Osteoblast (primary cell): ENCODE results near the gene GNAT1. TPM values are rescaled to one million over a fixed set of nuclear protein-coding genes. Genes with fewer than 3 reads are reported as not detected.

Experiments
- DNase-seq: peaks from one replicate; pipeline ENCODE4 v3.0.0; 2011; ENCODE audit warnings: low spot score, mixed read lengths; ENCODE audit not compliant: insufficient read length; ENCODE audit errors: missing footprints
- H2AFZ ChIP-seq: 2 replicates; pipeline ENCODE4 v1.6.0; 2011; ENCODE audit warnings: mild to moderate bottlenecking, low read length
- H3K27ac ChIP-seq: 2 replicates; pipeline ENCODE4 v1.5.1; 2011; ENCODE audit warnings: mild to moderate bottlenecking, low read depth, low read length, moderate library complexity
- H3K27me3 ChIP-seq: 2 replicates; pipeline ENCODE4 v1.6.0; 2012; ENCODE audit warnings: mild to moderate bottlenecking, control low read depth, inconsistent platforms, low read length, moderate library complexity; ENCODE audit not compliant: insufficient read depth
- H3K36me3 ChIP-seq: 2 replicates; pipeline ENCODE4 v1.5.1; 2011; ENCODE audit warnings: mild to moderate bottlenecking, low read length, control low read depth, moderate library complexity; ENCODE audit not compliant: insufficient read depth
- H3K4me1 ChIP-seq: 2 replicates; pipeline ENCODE4 v1.5.1; 2011; ENCODE audit warnings: mild to moderate bottlenecking, low read length, control low read depth, moderate library complexity; ENCODE audit not compliant: insufficient read depth
- H3K4me2 ChIP-seq: 2 replicates; pipeline ENCODE4 v1.6.0; 2011; ENCODE audit warnings: mild to moderate bottlenecking, low read length; ENCODE audit not compliant: insufficient read depth
- H3K4me3 ChIP-seq: fragments of 200-600 bp; sonication (generic); 3 replicates; pipeline ENCODE4 v1.5.1; 2012; ENCODE audit warnings: mild to moderate bottlenecking, low read length, inconsistent platforms; ENCODE audit not compliant: insufficient read depth
- H3K79me2 ChIP-seq: 2 replicates; pipeline ENCODE4 v1.6.0; 2012; ENCODE audit warnings: mild to moderate bottlenecking, low read length, control low read depth, inconsistent platforms; ENCODE audit not compliant: insufficient read depth
- H3K9me3 ChIP-seq: 2 replicates; pipeline ENCODE4 v1.5.1; 2011; ENCODE audit warnings: low read depth, low read length, control low read depth
- H4K20me1 ChIP-seq: 2 replicates; pipeline ENCODE4 v1.6.0; 2012; ENCODE audit warnings: mild to moderate bottlenecking, low read length, control low read depth; ENCODE audit not compliant: insufficient read depth
- total RNA-seq: library from RNA; depleted of rRNA; stranded (reverse); fragments of >200 nt; gene quantifications from 2 replicates; pipeline ENCODE4 v1.2.3, GENCODE V29; 2012
- TF ChIP-seq, protein P1 (sequence below): IDR thresholded peaks from 2 replicates; pipeline ENCODE4 v1.5.1; 2011; ENCODE audit warnings: mild to moderate bottlenecking, low read depth, low read length, moderate library complexity; ENCODE audit errors: extremely low read depth

Gene GNAT1
- total RNA-seq, result not detected in 2 replicates

DNA sequence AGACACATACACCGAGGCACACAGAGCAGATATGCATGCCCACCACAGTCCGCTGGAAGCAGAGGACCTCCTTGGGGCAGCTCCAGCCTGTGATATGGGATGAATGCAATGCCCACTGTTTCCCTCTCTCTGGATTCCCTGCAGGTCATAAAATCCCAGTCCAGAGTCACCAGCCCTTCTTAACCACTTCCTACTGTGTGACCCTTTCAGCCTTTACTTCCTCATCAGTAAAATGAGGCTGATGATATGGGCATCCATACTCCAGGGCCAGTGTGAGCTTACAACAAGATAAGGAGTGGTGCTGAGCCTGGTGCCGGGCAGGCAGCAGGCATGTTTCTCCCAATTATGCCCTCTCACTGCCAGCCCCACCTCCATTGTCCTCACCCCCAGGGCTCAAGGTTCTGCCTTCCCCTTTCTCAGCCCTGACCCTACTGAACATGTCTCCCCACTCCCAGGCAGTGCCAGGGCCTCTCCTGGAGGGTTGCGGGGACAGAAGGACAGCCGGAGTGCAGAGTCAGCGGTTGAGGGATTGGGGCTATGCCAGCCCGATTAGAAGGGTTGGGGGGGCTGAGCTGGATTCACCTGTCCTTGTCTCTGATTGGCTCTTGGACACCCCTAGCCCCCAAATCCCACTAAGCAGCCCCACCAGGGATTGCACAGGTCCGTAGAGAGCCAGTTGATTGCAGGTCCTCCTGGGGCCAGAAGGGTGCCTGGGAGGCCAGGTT is at the start of gene GNAT1:
GNAT1 (plus strand) TSS at position 675 of the 725 bp plus-strand sequence. CDS start 116 bp downstream, outside the sequence.
- TF ChIP-seq, protein P1, sequence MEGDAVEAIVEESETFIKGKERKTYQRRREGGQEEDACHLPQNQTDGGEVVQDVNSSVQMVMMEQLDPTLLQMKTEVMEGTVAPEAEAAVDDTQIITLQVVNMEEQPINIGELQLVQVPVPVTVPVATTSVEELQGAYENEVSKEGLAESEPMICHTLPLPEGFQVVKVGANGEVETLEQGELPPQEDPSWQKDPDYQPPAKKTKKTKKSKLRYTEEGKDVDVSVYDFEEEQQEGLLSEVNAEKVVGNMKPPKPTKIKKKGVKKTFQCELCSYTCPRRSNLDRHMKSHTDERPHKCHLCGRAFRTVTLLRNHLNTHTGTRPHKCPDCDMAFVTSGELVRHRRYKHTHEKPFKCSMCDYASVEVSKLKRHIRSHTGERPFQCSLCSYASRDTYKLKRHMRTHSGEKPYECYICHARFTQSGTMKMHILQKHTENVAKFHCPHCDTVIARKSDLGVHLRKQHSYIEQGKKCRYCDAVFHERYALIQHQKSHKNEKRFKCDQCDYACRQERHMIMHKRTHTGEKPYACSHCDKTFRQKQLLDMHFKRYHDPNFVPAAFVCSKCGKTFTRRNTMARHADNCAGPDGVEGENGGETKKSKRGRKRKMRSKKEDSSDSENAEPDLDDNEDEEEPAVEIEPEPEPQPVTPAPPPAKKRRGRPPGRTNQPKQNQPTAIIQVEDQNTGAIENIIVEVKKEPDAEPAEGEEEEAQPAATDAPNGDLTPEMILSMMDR, result no peak
- no peak for DNase-seq
- peaks cover 4% of the 10 kb centered on the region for H4K20me1 ChIP-seq
- H3K9me3 ChIP-seq, result no peaks in the 10 kb centered on the region
- H3K27me3 ChIP-seq, result peaks cover 22% of the 10 kb centered on the region
- no peaks in the 10 kb centered on the region for H3K36me3 ChIP-seq
- no peaks in the 10 kb centered on the region for H3K79me2 ChIP-seq
- peaks cover 4% of the 10 kb centered on the region for H3K4me1 ChIP-seq
- no peak within 1 kb of the TSS for H3K27ac ChIP-seq
- H2AFZ ChIP-seq, result no peak within 1 kb of the TSS
- no peak within 1 kb of the TSS for H3K4me3 ChIP-seq
- no peak within 1 kb of the TSS for H3K4me2 ChIP-seq

DNA sequence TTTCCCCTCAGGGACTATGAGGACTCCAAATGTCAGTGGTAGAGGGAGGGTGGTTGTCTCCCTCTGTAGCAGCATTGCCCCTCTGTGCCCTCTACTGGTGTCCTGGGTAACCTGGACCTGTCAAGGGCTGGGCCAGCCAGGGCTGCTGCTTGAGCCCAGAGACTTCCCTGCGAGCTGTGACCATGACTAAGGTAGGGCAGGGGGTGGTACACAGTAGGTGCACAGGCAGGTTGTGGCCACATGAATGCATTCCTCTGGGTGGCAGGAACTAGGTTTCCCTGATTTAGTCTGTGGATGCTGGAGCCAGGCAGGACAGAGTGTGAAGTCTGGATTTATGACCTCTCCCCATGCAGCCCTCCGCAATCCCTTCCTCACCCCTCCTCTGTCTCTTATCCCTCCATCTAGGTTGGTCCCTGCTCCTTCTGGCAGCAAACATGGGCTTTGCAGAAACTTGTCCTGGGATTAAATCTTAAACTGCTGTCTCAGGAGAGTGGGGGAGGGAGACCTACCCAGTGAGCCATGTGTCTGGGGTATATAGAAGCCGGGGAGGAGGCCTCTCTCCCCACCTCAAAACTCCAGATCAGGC is 45.0 kb upstream of the GNAT1 start:
- Histone ChIP-seq H3K4me3 (no peak overlapping the region), H3K27me3 (no peaks in the 10 kb centered on the region), H3K79me2 (no peaks in the 10 kb centered on the region), H3K27ac (no peak overlapping the region), H2AFZ (no peak overlapping the region), H3K36me3 (no peaks in the 10 kb centered on the region), H3K4me2 (no peak overlapping the region), H4K20me1 (no peaks in the 10 kb centered on the region), H3K9me3 (no peaks in the 10 kb centered on the region), H3K4me1 (no peaks in the 10 kb centered on the region)
- TF ChIP-seq, protein P1, result no peak
- DNase-seq, result no peak

- TF ChIP-seq, protein P1, result no peak
- DNase-seq, result no peak
- H3K79me2 ChIP-seq, result no peaks in the 10 kb centered on the region
Measured at GRCh38 chr3:50147016-50147415, 44.4 kb upstream of the GNAT1 start.

GRCh38 chr3:50147447-50147846 is 44.0 kb upstream of the GNAT1 start:
- Histone ChIP-seq H2AFZ (no peak overlapping the region), H3K4me2 (no peak overlapping the region), H4K20me1 (no peaks in the 10 kb centered on the region), H3K4me3 (no peak overlapping the region), H3K36me3 (no peaks in the 10 kb centered on the region), H3K27me3 (no peaks in the 10 kb centered on the region), H3K4me1 (no peaks in the 10 kb centered on the region), H3K9me3 (no peaks in the 10 kb centered on the region), H3K27ac (no peak overlapping the region), H3K79me2 (no peaks in the 10 kb centered on the region)
- TF ChIP-seq, protein P1, result no peak
- DNase-seq, result no peak

More at GRCh38 chr3:50147016-50147415, 44.4 kb upstream of the GNAT1 start:
- Histone ChIP-seq H3K27ac (no peak overlapping the region), H3K4me2 (no peak overlapping the region), H3K27me3 (no peaks in the 10 kb centered on the region), H3K4me1 (no peaks in the 10 kb centered on the region), H4K20me1 (no peaks in the 10 kb centered on the region), H2AFZ (no peak overlapping the region), H3K9me3 (no peaks in the 10 kb centered on the region), H3K4me3 (no peak overlapping the region), H3K36me3 (no peaks in the 10 kb centered on the region)
